GM21367 (cell line): ENCODE results near the gene DAB2.

ENCODE experiments used
- ATAC-seq: cut with Tn5 transposase; IDR thresholded peaks from one replicate; pipeline ENCODE4 v1.9.1; 2021; ENCODE audit not compliant: unreplicated experiment

Gene DAB2

GRCh38 chr5:39448506-39449128 is 23.8 kb upstream of the DAB2 start:
- no peak for ATAC-seq

GRCh38 chr5:39447968-39448367 is 23.2 kb upstream of the DAB2 start:
- no peak for ATAC-seq

DNA sequence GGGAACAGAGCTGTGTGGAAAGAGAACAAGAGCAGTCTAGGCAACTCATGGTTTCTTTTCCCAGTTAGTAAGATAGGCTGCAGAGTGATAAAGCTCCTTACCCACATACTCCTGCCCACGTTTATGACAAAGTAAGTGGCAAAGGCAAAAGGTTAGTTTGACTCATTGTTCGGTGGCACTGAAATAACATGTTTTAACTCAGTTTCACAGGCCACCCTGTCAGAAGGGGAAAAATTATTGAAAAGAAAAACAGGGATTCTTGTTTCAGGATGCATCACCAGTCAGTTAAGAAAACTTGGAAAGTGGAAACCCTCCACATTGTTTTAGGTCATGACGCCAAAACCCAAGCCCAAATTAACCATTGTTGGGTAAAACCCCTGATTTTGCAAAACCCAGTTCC is 22.3 kb upstream of the DAB2 start:
- ATAC-seq, result no peak

DNA sequence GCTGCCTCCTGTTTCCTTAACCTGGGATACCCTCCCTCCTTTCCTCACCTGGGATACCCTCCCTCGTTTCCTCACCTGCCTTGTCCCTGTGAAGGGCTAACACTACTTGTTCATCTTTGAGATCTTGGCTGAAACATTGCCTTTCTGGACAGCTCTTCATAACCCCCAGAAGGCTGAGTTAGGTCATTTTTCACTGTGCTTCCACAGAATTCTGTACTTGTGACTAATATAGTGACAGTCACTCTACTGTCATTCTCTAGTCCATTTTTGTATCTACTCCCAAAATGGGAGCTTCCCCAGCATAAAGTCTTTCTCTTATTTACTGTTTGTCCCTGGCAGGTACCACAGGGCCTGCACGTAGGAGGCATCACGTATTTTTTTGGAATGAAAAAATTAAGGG is 21.5 kb upstream of the DAB2 start:
- ATAC-seq, result no peak

- ATAC-seq, result no peak
Measured at GRCh38 chr5:39443911-39444310, 19.1 kb upstream of the DAB2 start.

DNA sequence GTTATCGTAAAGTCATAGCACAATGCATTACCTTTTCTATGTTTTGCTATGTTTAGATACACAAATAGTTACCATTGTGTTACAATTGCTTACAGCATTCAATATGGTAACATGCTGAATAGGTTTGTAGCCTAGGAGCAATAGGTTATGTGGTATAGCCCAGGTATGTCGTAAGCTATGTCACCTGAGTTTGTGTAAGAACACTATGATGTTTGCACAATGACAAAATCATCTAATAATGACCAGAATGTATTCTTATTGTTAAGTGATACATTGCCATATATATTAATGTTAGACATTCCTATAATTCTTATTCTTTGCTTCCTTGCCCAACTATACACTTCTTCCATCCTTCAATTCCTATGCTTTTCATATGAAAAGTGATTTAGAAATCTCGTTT is 18.2 kb upstream of the DAB2 start:
- ATAC-seq, result no peak

GRCh38 chr5:39441838-39442237 is 17.1 kb upstream of the DAB2 start:
- ATAC-seq, result no peak

DNA sequence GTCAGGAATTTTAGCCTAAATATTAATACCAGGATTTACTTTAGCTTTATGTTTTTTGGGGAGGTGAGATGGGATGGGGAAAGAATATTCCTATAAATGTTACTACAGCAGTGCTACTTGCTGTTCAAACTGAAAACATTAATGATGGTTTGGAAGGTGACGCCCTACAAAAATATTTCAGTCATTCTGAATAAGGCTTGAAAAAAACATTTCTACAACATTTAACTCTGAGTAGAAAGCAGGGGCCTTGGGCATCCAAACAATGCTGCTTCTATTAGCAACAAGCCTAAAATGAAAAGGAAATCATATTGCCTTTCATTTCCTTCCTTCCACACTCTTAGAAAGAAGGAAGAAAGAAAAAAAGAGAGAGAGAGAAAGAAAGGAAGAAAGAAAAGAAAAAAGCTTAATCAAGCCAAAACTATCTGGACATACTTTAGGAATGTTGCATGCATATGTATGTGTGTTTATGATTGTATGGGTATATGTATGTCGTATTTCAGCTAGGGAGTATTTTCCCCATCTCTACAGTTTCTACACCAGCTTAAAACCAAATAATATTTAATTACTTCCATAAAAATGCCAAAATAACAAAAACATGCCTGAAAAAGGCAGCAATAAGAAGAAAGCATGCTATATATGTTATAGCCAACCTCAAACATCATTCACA is 16.3 kb upstream of the DAB2 start:
- ATAC-seq, result no peak

GRCh38 chr5:39440192-39440957 is 15.6 kb upstream of the DAB2 start:
- ATAC-seq, result no peak

GRCh38 chr5:39439582-39440162 is 14.9 kb upstream of the DAB2 start:
- ATAC-seq, result no peak

DNA sequence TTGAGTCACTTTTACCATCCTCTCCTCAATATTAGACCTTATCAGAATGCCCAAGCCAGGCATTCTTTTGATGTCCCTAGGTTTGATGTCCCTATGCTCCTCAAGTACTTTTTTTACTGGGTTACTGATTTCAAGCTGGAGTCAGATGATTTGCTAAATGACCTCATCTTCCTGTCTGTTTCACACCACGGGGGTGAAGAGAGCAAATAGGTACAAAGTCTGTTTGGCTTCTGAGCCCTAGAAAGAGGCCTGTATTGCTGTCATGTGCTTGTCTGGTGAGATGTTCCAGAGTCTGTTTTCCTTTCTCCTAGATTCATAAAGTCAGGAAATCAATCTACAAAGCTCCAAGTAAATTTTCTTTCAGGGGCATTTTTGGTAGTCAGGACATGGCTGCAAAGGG is 12.7 kb upstream of the DAB2 start:
- ATAC-seq, result no peak

- no peak for ATAC-seq
Measured at GRCh38 chr5:39433848-39434247, 9.1 kb upstream of the DAB2 start.

DNA sequence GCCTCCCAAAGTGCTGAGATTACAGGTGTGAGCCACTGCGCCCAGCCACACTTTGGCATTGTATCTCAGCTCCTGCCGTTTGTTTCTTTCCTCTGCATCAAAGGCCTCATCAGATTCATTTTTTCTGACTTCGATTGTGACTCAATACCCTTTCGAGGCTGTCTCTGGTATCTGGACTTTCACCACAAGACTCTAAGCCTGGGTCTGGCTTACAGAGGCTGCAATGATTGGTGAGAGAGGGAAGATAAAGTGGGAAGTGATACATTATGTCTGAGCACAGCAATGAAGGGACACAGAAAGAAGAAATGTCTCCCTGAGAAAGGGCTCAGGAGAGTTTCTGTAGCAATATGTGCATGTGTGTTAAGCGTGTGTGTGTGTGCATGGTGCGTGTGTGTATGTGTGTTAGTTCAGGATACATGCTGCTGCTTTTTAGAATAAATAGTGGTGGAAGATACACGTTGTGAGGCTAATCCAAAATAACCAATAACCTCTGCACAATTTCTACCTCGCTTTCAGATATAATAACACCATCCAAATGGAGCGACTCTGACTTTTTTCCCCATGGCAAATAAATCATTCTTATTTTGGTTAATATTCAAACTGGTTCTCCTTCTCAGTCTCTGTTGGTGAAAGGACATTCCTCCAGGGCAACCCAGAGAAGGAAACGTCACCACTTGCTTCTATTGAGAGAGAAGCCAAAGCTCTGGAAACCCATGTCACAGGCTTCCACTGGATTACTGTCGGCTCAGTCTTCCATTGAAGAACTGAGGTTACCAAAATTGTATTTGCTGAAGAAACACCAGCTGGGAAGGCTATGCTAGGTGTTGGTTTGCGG is 8.1 kb upstream of the DAB2 start:
- ATAC-seq, result no peak

- no peak for ATAC-seq
Measured at GRCh38 chr5:39430461-39430860, 5.7 kb upstream of the DAB2 start.

DNA sequence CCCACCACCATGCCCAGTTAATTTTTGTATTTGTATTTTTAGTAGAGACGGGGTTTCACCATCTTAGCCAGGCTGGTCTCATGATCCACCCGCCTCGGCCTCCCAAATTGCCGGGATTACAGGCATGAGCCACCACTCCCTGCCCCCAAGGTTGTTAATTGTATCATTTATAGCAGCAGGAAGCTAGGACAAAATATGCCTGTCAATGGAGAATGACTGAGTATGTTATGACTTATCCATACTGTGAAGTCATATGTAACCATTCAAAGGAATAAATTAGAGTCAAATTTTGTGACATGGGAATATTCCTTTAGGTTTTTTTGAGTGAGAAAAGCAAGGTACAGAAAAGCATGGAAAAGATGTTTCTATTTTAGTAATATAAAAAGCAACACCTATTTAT is 3.9 kb upstream of the DAB2 start:
- ATAC-seq, result no peak

DNA sequence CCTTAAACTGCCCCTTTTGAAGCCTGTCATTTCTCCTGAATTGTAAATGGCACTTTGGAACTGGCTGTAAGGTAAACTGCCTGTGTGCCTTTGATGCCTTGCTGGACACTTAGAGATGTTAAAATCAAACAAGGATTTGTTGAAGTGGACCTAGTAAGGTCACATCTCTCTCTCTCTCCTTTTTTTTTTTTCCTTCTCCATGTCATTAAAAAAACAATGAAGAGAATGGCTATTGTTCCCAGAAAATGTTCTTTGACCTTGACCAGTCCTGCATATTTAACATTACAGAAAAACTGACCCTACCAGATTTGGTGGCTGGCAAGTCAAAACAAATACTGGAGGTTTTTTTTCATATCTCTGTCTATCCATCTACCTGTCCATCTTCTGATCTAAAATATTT is 2.9 kb upstream of the DAB2 start:
- no peak for ATAC-seq

- ATAC-seq, result no peak
Measured at GRCh38 chr5:39427229-39427628, 2.4 kb upstream of the DAB2 start.

GRCh38 chr5:39426746-39427105 is 1.9 kb upstream of the DAB2 start:
- no peak for ATAC-seq

DNA sequence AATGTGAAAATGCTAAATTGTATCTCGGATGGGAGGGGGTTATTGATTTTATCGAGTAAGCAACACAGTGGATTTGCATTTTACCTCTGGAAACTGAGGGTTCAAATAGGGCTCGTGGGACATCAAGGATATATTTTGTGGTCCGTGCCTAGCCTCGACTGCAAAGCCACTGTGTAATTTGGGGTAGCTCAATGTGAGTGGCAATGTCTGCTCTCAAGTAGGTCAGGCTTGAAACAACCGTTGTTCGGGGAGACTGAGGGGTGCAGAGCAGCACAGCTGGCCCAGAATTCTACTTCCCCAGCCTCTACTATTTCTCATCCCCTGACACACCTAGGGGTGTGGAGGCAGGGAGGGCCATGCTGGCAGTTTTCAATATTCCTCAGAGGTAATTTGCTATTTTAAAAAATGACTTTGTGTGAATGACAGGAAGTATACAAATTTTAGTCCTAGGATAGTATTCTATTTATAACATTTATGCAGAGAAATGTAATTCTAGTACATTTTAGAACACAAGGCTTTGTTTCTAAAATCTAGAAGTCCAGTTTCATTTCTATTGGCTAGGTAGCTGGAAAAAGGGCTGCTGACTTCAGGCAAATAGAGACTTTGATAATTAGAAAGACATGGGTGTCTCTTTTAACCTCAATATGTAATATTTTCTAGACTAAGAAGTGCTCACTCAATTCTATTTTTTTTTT is 1.4 kb upstream of the DAB2 start:
- ATAC-seq, result no peak

- ATAC-seq, result no peak
Measured at GRCh38 chr5:39423331-39423751, 1.4 kb downstream of the DAB2 start.
